Neural cell (in vitro differentiated cells): ENCODE measurements around the gene YKT6.

Source experiments
- EP300 ChIP-seq: fragments of 450-650 bp; conservative IDR thresholded peaks from 2 replicates; pipeline ENCODE4 v1.6.1; 2014; ENCODE audit warnings: antibody characterized with exemption, mild to moderate bottlenecking, moderate library complexity; ENCODE audit not compliant: poor library complexity, severe bottlenecking
- TF ChIP-seq, protein P1 (sequence below): IDR thresholded peaks from 2 replicates; pipeline ENCODE4 v1.6.1; 2012; ENCODE audit warnings: borderline replicate concordance

DNA sequence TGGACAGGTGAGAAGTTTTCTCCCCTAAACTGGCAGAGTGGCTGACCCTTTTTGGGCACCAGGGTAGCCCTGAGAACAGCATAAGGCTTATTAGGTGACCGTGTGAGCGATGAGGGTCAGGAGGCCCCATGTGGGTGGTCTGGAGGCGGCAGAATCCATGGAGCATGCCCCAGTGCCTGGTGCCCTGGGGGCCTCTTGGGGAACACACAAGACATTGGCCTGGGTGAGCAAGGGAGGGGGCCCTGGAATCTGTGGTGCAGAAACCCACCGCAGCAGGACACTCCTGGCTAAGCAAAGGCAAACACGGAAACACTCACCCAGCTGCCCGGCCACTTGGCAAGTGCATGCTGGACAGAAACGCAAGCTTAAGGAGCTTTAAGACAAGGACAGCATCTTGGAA lies 29.5 kb downstream of the YKT6 start:
- TF ChIP-seq EP300: no peak
- TF ChIP-seq, protein P1, sequence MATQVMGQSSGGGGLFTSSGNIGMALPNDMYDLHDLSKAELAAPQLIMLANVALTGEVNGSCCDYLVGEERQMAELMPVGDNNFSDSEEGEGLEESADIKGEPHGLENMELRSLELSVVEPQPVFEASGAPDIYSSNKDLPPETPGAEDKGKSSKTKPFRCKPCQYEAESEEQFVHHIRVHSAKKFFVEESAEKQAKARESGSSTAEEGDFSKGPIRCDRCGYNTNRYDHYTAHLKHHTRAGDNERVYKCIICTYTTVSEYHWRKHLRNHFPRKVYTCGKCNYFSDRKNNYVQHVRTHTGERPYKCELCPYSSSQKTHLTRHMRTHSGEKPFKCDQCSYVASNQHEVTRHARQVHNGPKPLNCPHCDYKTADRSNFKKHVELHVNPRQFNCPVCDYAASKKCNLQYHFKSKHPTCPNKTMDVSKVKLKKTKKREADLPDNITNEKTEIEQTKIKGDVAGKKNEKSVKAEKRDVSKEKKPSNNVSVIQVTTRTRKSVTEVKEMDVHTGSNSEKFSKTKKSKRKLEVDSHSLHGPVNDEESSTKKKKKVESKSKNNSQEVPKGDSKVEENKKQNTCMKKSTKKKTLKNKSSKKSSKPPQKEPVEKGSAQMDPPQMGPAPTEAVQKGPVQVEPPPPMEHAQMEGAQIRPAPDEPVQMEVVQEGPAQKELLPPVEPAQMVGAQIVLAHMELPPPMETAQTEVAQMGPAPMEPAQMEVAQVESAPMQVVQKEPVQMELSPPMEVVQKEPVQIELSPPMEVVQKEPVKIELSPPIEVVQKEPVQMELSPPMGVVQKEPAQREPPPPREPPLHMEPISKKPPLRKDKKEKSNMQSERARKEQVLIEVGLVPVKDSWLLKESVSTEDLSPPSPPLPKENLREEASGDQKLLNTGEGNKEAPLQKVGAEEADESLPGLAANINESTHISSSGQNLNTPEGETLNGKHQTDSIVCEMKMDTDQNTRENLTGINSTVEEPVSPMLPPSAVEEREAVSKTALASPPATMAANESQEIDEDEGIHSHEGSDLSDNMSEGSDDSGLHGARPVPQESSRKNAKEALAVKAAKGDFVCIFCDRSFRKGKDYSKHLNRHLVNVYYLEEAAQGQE: no peak
